ENCODE measurements around the gene SLC39A11. TPM values are rescaled to one million over a fixed set of nuclear protein-coding genes. Genes with fewer than 3 reads are reported as not detected.

SLC39A11 gene
- total and polyA plus RNA-seq, 3 donors from 2014 or later: 11.4 to 18.6 (median 18.0) TPM

DNA sequence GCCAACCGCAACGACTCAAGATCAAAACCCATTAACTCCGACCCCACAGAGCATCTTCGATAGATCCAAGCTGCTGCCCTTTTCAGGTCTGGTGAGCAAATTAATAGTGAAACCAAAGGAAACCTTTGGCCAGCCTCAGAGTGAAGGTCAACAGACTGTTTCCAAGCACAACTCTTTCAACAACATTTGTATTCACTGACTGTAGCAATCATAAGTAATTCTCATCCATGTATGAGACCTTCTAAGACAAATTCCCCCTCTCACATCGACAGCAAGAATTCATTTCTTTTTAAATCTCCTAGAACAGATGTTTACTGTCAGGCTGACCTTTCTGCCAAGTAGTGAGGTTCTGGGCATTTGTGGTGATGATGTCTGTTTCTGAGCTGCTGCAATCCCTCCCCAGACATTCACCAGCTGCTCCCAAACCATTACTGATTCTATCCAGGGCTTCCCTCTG lies 64.2 kb downstream of the SLC39A11 start:
- H3K4me3 ChIP-seq: no peak overlapping the region
- no peaks in the 10 kb centered on the region for H3K27me3 ChIP-seq
- H3K4me1 ChIP-seq: no peaks in the 10 kb centered on the region
- H3K27ac ChIP-seq: no peak overlapping the region
- no peaks in the 10 kb centered on the region for H3K36me3 ChIP-seq (ENCODE audit: low read depth, missing control alignments)
- WGBS, 2 donors: 81 to 87% methylated on average over 5 of the region's 5 CpGs
- no peak for TF ChIP-seq POLR2A (IDR thresholded peaks at IDR 0.05)
- TF ChIP-seq, protein P1, sequence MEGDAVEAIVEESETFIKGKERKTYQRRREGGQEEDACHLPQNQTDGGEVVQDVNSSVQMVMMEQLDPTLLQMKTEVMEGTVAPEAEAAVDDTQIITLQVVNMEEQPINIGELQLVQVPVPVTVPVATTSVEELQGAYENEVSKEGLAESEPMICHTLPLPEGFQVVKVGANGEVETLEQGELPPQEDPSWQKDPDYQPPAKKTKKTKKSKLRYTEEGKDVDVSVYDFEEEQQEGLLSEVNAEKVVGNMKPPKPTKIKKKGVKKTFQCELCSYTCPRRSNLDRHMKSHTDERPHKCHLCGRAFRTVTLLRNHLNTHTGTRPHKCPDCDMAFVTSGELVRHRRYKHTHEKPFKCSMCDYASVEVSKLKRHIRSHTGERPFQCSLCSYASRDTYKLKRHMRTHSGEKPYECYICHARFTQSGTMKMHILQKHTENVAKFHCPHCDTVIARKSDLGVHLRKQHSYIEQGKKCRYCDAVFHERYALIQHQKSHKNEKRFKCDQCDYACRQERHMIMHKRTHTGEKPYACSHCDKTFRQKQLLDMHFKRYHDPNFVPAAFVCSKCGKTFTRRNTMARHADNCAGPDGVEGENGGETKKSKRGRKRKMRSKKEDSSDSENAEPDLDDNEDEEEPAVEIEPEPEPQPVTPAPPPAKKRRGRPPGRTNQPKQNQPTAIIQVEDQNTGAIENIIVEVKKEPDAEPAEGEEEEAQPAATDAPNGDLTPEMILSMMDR (IDR thresholded peaks at IDR 0.05): no peak
- intact Hi-C loops (cut with DNase I; ENCODE audit: low total_unique reads): no loop called here
- no peaks in the 10 kb centered on the region for H3K9me3 ChIP-seq
- no peak for DNase-seq

DNA sequence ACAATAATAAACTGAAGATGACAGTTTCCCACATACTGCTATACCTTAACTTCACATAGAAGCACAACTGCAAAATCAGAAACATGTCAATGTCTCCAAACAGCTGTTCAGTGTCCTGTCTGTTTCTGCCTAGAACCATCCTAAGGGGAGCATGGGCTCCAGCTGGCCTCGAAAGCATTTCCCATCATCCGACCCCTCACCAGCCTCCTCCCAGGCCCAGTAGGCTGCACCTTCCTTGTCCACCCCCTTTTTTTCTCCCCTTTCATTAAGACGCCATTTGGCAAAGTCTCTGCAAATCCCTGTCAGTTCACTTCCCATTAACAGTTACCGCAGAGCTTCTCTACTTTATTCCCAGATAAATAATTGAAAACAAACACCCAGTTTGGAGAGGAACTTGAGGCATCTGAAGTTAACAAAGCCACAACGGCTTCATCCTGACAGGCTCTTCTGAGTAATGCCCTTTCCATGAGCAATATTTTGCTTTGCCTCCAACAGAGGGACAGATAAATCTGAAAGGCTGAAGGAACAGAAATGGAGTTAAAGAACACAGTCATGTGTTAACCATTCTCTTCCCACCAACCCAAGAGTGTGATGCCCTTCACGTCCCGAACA lies 65.3 kb downstream of the SLC39A11 start:
- WGBS, 2 donors: 85 to 87% methylated on average over 7 of the region's 7 CpGs
- TF ChIP-seq, protein P1 (IDR thresholded peaks at IDR 0.05): no peak
- TF ChIP-seq POLR2A (IDR thresholded peaks at IDR 0.05): no peak

DNA sequence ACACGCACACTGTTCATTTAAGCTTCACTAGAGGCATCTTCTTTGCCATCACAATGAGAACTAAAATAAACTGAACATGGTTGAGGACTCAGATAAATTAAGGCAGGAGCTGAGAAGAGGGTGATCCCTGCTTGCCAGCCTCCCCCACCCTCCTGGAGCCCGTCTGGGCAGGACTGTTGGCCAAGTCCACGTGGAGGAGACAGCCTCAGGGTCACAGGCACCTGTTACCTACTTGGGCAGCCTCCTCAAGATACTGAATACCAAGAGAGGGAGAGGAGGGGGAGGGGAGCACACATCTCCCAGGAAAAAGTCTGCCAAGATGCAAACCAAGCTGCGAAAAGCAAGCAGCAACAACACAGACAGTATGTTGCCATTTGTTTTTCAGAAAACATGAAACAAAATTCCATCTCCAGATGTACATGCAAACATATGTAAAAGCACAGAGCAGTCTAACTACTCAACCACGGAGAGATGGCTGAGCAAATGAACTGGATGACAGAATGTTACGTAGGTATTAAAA lies 67.4 kb downstream of the SLC39A11 start:
- 63 to 65% methylated on average over 5 to 6 of the region's 6 CpGs for WGBS, 2 donors
- no peaks in the 10 kb centered on the region for H3K9me3 ChIP-seq

More for the DNA sequence above, 65.3 kb downstream of the SLC39A11 start:
- H3K9me3 ChIP-seq: no peaks in the 10 kb centered on the region
- H3K4me1 ChIP-seq: no peaks in the 10 kb centered on the region
- H3K4me3 ChIP-seq: no peak overlapping the region
- no peaks in the 10 kb centered on the region for H3K36me3 ChIP-seq (ENCODE audit: low read depth, missing control alignments)
- H3K27ac ChIP-seq: no peak overlapping the region
- H3K27me3 ChIP-seq: no peaks in the 10 kb centered on the region
- DNase-seq: no peak
- intact Hi-C loops (cut with DNase I; ENCODE audit: low total_unique reads): no loop called here

DNA sequence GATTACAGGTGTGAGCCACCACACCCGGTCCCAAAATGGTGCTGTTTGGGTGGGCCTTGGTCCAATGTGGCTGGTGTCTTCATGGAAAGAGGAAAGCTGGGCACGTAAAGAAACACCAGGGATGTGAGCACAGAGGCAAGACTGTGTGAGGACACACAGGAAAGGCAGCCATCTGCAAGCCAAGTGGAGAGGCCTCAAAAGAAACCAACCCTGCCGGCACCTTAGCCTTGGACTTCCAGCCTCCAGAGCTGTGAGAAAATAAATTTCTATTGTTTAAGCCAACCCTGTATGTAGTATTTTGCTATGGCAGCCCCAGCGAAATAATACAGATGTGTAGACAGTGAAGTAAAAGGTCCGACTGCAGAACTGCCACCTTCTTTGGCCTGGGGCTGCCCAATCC lies 68.7 kb downstream of the SLC39A11 start:
- 97 to 98% methylated on average over 5 of the region's 5 CpGs for WGBS, 2 donors
- TF ChIP-seq, protein P1 (IDR thresholded peaks at IDR 0.05): no peak
- TF ChIP-seq POLR2A (IDR thresholded peaks at IDR 0.05): no peak
- DNase-seq: no peak
- Histone ChIP-seq H3K27ac (no peak overlapping the region), H3K36me3 (ENCODE audit: low read depth, missing control alignments) (no peaks in the 10 kb centered on the region), H3K4me3 (no peak overlapping the region), H3K9me3 (no peaks in the 10 kb centered on the region), H3K4me1 (no peaks in the 10 kb centered on the region), H3K27me3 (no peaks in the 10 kb centered on the region)
- intact Hi-C loops (cut with DNase I; ENCODE audit: low total_unique reads): no loop called here

More for the DNA sequence above, 67.4 kb downstream of the SLC39A11 start:
- intact Hi-C loops (cut with DNase I; ENCODE audit: low total_unique reads): no loop called here
- no peak overlapping the region for H3K4me3 ChIP-seq
- DNase-seq: no peak
- TF ChIP-seq, protein P1 (IDR thresholded peaks at IDR 0.05): no peak
- TF ChIP-seq POLR2A (IDR thresholded peaks at IDR 0.05): no peak
- no peak overlapping the region for H3K27ac ChIP-seq
- H3K4me1 ChIP-seq: no peaks in the 10 kb centered on the region
- no peaks in the 10 kb centered on the region for H3K36me3 ChIP-seq (ENCODE audit: low read depth, missing control alignments)
- no peaks in the 10 kb centered on the region for H3K27me3 ChIP-seq

DNA sequence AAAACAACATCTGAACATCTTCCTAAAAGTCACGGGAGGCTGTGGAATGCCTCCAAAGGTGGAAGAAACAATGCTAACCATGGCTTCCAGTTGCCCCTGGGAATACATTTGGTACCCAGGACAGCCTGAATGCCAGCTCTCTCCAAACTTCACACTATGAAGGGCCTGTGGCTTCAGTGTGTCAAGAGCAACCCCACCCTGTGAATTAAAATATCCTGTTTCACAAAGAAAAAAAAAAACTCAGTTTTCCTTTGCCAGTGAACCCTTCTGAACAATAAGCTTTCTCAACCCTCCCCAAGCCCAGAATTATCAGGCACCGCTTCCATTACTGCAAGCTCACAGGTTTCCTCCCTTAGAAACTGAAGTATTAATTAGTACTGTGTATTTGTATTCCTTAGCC lies 69.8 kb downstream of the SLC39A11 start:
- intact Hi-C loops (cut with DNase I; ENCODE audit: low total_unique reads): no loop called here
- DNase-seq: no peak
- no peaks in the 10 kb centered on the region for H3K27me3 ChIP-seq
- H3K27ac ChIP-seq: no peak overlapping the region
- no peaks in the 10 kb centered on the region for H3K36me3 ChIP-seq (ENCODE audit: low read depth, missing control alignments)
- WGBS, 2 donors: 94 to 95% methylated on average over 2 of the region's 2 CpGs
- no peak overlapping the region for H3K4me3 ChIP-seq
- no peaks in the 10 kb centered on the region for H3K4me1 ChIP-seq
- H3K9me3 ChIP-seq: no peaks in the 10 kb centered on the region
- TF ChIP-seq POLR2A (IDR thresholded peaks at IDR 0.05): no peak

Data from testis (tissue), 3 donors.